Ascending aorta (tissue), 2 donors: ENCODE data around the gene SGSM1. TPM values are rescaled to one million over a fixed set of nuclear protein-coding genes. Genes with fewer than 3 reads are reported as not detected.

ENCODE experiments used
- DNase-seq, 2 donors: peaks; one replicate each; pipeline ENCODE4 v3.0.0-alpha.2; 2019; ENCODE audit warnings: low spot score in 2 of 2
- H3K27ac ChIP-seq, 2 donors: fragments of 200-600 bp; sonication (generic); one replicate each; pipeline ENCODE4 v1.5.1; 2016 to 2017; ENCODE audit warnings: mild to moderate bottlenecking in 1 of 2
- H3K27me3 ChIP-seq: fragments of 200-600 bp; sonication (generic); one replicate; pipeline ENCODE4 v1.5.1; 2017
- H3K36me3 ChIP-seq, 2 donors: fragments of 200-600 bp; sonication (generic); one replicate each; pipeline ENCODE4 v1.5.1; 2016
- H3K4me1 ChIP-seq, 2 donors: fragments of 200-600 bp; sonication (generic); one replicate each; pipeline ENCODE4 v1.5.1; 2016 to 2017; ENCODE audit warnings: mild to moderate bottlenecking in 1 of 2
- H3K4me3 ChIP-seq, 2 donors: fragments of 200-600 bp; sonication (generic); one replicate each; pipeline ENCODE4 v1.5.1; 2016 to 2017; ENCODE audit warnings: mild to moderate bottlenecking in 1 of 2
- H3K9me3 ChIP-seq, 2 donors: fragments of 200-600 bp; sonication (generic); one replicate each; pipeline ENCODE4 v1.5.1; 2016
- intact Hi-C: fragments of 100-400 bp; cut with DNase I; formaldehyde crosslinking; loops from one replicate; pipeline ENCODE4 v1.15.1; 2023
- total RNA-seq: library from RNA; depleted of rRNA; stranded (reverse); fragments of >200 nt; gene quantifications from one replicate; pipeline ENCODE4 v1.1.0, GENCODE V29; 2016
- TF ChIP-seq, protein P1 (sequence below), 3 experiments: fragments of 200-600 bp in 2 of 3; fragments of 450-650 bp in 1 of 3; sonication (generic) in 2 of 3; IDR thresholded peaks; one replicate each; pipeline ENCODE4 v1.5.1; 2016 to 2019; ENCODE audit warnings: antibody characterized with exemption in 3 of 3, mild to moderate bottlenecking in 1 of 3, moderate library complexity in 1 of 3

Gene SGSM1
- total RNA-seq, 1 donor from 2014 or later, result 4.2 TPM

DNA sequence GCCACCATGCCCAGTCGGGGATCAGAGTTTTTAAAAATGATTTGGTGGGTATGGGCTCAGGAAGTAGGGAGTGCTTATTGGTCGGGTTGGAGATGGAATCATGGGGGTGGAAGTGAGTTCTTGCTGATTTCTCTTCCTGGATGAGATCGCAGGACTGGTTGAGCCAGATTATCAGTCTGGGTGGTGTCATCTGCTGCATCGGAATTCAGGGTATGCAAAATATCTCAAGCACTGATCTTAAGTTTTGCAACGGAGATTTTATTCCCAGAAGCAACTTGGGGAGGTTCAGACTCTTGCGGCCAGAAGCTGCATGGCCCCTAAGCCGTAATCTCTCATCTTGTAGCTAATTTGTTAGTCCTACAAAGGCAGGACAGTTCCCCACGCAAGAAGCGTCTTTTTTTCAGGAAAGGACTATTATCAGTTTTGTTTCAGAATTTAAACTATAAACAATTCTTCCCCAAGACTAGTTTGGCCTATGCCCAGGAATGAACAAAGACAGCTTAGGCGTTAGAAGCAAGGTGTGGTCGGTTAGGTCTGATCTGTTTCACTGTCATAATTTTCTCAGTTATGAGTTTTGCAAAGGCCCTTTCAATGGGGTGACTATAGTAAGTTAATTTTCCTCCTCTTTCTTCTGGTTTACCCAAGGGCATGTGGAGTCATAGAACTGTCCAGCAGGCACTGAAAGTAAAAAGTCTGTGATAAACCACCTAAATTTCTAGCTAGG lies 30.1 kb upstream of the SGSM1 start:
- no peak overlapping the region for H3K4me3 ChIP-seq
- H3K4me1 ChIP-seq, result no peaks in the 10 kb centered on the region
- no peaks in the 10 kb centered on the region for H3K27me3 ChIP-seq
- no peak for DNase-seq
- no peaks in the 10 kb centered on the region for H3K36me3 ChIP-seq
- TF ChIP-seq, protein P1, sequence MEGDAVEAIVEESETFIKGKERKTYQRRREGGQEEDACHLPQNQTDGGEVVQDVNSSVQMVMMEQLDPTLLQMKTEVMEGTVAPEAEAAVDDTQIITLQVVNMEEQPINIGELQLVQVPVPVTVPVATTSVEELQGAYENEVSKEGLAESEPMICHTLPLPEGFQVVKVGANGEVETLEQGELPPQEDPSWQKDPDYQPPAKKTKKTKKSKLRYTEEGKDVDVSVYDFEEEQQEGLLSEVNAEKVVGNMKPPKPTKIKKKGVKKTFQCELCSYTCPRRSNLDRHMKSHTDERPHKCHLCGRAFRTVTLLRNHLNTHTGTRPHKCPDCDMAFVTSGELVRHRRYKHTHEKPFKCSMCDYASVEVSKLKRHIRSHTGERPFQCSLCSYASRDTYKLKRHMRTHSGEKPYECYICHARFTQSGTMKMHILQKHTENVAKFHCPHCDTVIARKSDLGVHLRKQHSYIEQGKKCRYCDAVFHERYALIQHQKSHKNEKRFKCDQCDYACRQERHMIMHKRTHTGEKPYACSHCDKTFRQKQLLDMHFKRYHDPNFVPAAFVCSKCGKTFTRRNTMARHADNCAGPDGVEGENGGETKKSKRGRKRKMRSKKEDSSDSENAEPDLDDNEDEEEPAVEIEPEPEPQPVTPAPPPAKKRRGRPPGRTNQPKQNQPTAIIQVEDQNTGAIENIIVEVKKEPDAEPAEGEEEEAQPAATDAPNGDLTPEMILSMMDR (IDR thresholded peaks at IDR 0.05), result no peak
- no peaks in the 10 kb centered on the region for H3K9me3 ChIP-seq
- no peak overlapping the region for H3K27ac ChIP-seq
- intact Hi-C loops, result no loop called here

DNA sequence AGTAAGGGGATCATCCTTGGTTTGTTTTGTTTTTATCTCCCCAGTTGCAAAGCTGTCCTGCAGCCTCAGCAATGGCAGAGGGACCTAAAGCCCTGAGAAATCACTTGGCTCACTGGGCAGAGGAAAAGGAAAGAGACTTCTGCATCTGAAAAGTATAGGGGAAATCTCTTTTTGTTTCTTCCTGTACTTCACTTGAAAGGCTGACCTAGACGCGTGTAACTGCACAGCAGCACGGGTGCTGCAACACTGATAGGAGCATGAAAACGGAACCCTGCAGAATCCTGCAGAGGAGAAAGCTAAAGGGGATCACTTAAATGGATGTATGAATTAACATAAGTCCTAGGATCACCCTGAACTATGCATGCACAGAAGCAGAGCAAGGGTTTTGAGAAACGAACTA lies 29.5 kb upstream of the SGSM1 start:
- no peak for DNase-seq
- TF ChIP-seq, protein P1 (IDR thresholded peaks at IDR 0.05), result no peak
- no peaks in the 10 kb centered on the region for H3K36me3 ChIP-seq
- H3K9me3 ChIP-seq, result peaks cover 0 to under 1% of the 10 kb centered on the region in 2 donors
- intact Hi-C loops, result no loop called here
- no peak overlapping the region for H3K27ac ChIP-seq
- H3K4me1 ChIP-seq, result no peaks in the 10 kb centered on the region
- no peak overlapping the region for H3K4me3 ChIP-seq
- no peaks in the 10 kb centered on the region for H3K27me3 ChIP-seq

DNA sequence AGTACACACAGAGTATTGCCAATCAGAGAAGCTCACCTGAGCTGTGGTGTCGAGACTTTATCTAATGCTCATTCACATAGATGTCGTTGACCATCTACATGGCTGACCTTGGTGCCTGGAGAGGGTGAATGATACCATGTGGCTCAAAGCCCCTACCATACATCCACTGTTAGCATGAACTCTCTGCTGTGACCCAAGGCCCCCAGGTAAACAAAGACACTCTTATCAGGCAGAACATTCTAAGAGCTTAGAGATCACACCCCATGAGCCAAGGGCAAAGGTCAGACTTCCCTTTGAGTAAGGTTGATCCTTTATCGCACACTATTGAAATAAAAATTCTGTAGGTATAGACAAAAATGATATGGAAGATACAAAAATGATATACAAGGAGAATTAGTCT lies 16.5 kb upstream of the SGSM1 start:
- no peak overlapping the region for H3K27ac ChIP-seq
- intact Hi-C loops, result no loop called here
- no peaks in the 10 kb centered on the region for H3K36me3 ChIP-seq
- H3K4me3 ChIP-seq, result no peak overlapping the region
- TF ChIP-seq, protein P1 (IDR thresholded peaks at IDR 0.05), result no peak
- no peaks in the 10 kb centered on the region for H3K9me3 ChIP-seq
- H3K27me3 ChIP-seq, result no peaks in the 10 kb centered on the region
- DNase-seq, result no peak
- H3K4me1 ChIP-seq, result no peaks in the 10 kb centered on the region

DNA sequence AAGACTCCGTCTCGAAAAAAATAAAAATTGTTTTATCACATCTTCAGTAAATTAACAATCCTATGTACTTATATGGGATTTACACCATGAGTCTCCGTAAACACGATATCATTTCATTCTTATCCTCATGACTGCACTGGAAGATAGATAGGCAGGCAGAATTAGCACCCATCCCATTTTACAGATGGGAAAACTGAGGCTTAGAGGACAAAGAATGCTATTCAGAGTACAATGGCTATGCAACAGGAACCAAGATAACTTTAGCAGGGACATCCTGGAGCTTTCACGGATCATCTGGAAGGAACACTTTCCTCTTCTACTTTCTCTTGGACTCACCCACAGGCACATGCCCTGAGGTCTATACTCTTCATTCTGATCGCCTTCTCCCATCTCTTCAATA lies 14.6 kb upstream of the SGSM1 start:
- TF ChIP-seq, protein P1 (IDR thresholded peaks at IDR 0.05), result no peak
- intact Hi-C loops, result no loop called here
- H3K27ac ChIP-seq, result no peak overlapping the region

DNA sequence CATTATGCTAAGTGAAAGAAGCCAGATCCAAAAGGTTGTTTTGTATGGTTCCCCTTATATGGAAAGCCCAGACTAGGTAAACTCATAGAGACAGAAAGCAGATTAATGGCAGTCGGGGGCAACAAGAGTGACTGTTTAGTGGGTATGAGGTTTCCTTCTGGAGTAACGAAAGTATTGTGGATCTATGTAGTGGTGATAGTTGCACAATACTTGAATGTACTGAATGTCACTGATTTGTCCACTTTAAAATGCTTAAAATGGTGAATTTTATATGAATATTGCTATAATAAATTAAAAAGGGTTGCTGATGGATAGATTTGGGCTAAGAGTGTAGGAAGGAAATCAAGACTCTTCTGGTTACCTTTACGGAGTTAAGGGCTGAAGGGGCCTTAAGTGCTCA lies 10.0 kb upstream of the SGSM1 start:
- intact Hi-C loops, result no loop called here
- Histone ChIP-seq H3K27ac (no peak overlapping the region), H3K36me3 (no peaks in the 10 kb centered on the region), H3K4me1 (no peaks in the 10 kb centered on the region), H3K9me3 (no peaks in the 10 kb centered on the region), H3K4me3 (no peak overlapping the region), H3K27me3 (no peaks in the 10 kb centered on the region)
- no peak for DNase-seq
- TF ChIP-seq, protein P1 (IDR thresholded peaks at IDR 0.05), result no peak

More for the DNA sequence above, 14.6 kb upstream of the SGSM1 start:
- Histone ChIP-seq H3K9me3 (no peaks in the 10 kb centered on the region), H3K36me3 (no peaks in the 10 kb centered on the region), H3K27me3 (no peaks in the 10 kb centered on the region), H3K4me1 (no peaks in the 10 kb centered on the region), H3K4me3 (no peak overlapping the region)
- DNase-seq, result no peak
